Vagina (tissue), 2 donors: ENCODE data around the gene TTC34.

ENCODE experiments used
- POLR2AphosphoS5 ChIP-seq, 2 donors: sonication (generic); formaldehyde crosslinking; IDR thresholded peaks; one replicate each; pipeline ENCODE4 v1.9.0; 2017; ENCODE audit warnings: antibody characterized with exemption in 2 of 2, mild to moderate bottlenecking in 2 of 2, low read depth in 1 of 2; ENCODE audit not compliant: insufficient read depth in 1 of 2
- TF ChIP-seq, protein P1 (sequence below), 3 experiments: fragments of 450-650 bp in 2 of 3; fragments of 200-600 bp in 1 of 3; sonication (generic) in 1 of 3; IDR thresholded peaks; one replicate each; pipeline ENCODE4 v1.5.1; 2017 to 2019; ENCODE audit warnings: antibody characterized with exemption in 3 of 3, mild to moderate bottlenecking in 2 of 3, moderate library complexity in 2 of 3

DNA sequence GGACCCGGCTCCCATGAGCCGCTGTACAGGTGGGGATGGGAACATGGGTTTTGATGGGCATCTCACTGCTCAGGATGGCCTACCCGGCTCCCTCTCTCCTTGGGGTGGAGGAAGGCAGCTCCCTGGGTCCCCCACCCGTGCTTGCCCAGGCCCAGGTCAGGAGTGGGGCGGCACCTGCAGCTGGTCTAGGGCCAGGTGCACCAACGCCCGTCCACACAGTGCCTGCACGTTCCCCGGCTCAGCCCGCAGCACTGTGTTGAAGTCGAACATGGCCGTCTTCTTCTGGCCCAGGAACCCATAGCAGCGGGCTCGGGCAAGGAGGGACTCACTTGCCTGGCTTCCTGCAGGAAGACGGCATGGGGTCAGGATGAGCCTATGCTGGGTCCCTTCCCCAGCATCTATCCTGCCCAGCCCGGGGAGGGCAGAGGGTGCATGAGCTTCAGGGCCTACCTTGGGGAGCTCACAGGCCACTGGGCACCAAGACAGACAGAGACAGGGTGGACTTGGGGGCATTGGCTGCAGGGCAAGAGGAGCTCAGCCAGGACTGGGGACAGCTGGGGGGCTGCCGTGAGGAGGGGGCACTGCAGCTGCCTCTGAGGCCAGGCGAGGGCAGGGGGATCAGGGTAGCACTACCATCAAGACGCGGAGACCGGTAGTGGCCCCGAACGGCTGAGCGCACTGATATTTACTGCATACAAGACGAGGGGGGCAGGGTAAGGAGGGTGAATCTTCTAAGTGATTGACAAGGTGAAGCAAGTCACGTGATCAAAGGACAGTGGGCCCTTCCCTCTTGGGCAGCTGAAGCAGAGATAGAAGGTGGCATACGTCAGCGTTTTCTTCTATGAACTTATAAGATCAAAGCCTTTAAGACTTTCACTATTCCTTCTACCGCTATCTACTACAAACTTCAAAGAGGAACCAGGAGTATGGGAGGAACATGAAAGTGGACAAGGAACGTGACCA is 17.8 kb downstream of the TTC34 start:
- TF ChIP-seq, protein P1, sequence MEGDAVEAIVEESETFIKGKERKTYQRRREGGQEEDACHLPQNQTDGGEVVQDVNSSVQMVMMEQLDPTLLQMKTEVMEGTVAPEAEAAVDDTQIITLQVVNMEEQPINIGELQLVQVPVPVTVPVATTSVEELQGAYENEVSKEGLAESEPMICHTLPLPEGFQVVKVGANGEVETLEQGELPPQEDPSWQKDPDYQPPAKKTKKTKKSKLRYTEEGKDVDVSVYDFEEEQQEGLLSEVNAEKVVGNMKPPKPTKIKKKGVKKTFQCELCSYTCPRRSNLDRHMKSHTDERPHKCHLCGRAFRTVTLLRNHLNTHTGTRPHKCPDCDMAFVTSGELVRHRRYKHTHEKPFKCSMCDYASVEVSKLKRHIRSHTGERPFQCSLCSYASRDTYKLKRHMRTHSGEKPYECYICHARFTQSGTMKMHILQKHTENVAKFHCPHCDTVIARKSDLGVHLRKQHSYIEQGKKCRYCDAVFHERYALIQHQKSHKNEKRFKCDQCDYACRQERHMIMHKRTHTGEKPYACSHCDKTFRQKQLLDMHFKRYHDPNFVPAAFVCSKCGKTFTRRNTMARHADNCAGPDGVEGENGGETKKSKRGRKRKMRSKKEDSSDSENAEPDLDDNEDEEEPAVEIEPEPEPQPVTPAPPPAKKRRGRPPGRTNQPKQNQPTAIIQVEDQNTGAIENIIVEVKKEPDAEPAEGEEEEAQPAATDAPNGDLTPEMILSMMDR (IDR thresholded peaks at IDR 0.05): no peak
- TF ChIP-seq POLR2AphosphoS5 (IDR thresholded peaks at IDR 0.05; ENCODE audit: insufficient read depth in 1 of 2, low read depth in 1 of 2): no peak
